A673 (cell line): Measurements from ENCODE around the gene RBFOX1. TPM values are rescaled to one million over a fixed set of nuclear protein-coding genes. Genes with fewer than 3 reads are reported as not detected.

ENCODE experiments used
- BruUV-seq: library from RNA; stranded (reverse); fragments of 400-500 nt; replicated peaks from 2 replicates; lab custom pipeline; 2021; lab: Mats Ljungman, UMichigan
- CTCF ChIA-PET: fragments of 300-600 bp; sonication (Branson Sonifier 250); formaldehyde crosslinking; loops from one replicate; lab custom pipeline; 2022; ENCODE audit warnings: antibody characterized with exemption; lab: Charles Lee
- POLR2A ChIA-PET: fragments of 300-600 bp; sonication (Branson Sonifier 250); formaldehyde crosslinking; loops from one replicate; lab custom pipeline; 2022; ENCODE audit warnings: antibody characterized with exemption; ENCODE audit not compliant: low non-redundant PET; lab: Charles Lee
- DNase-seq: peaks from one replicate; pipeline ENCODE4 v3.0.0-alpha.2; 2015; ENCODE audit warnings: low spot score
- H3K27ac ChIP-seq: fragments of 200-600 bp; sonication (generic); 2 replicates; pipeline ENCODE4 v1.5.1; 2016; ENCODE audit warnings: mixed run types, low read depth, mild to moderate bottlenecking, mixed read lengths, antibody characterized with exemption, low read length; ENCODE audit not compliant: poor library complexity, severe bottlenecking
- H3K27me3 ChIP-seq: fragments of 200-600 bp; sonication (generic); replicated peaks from 2 replicates; pipeline ENCODE4 v1.6.1; 2017; ENCODE audit warnings: mixed run types, low read depth, mild to moderate bottlenecking, mixed read lengths, antibody characterized with exemption, low read length; ENCODE audit not compliant: insufficient read depth, poor library complexity
- H3K36me3 ChIP-seq: fragments of 200-600 bp; sonication (generic); 2 replicates; pipeline ENCODE4 v1.6.1; 2016; ENCODE audit warnings: mixed run types, mild to moderate bottlenecking, mixed read lengths, antibody characterized with exemption, low read length; ENCODE audit not compliant: insufficient read depth, poor library complexity, severe bottlenecking
- H3K4me1 ChIP-seq: fragments of 200-600 bp; sonication (generic); 2 replicates; pipeline ENCODE4 v1.6.1; 2017; ENCODE audit warnings: mixed run types, mild to moderate bottlenecking, mixed read lengths, antibody characterized with exemption, low read length; ENCODE audit not compliant: insufficient read depth, poor library complexity, severe bottlenecking
- H3K4me3 ChIP-seq: fragments of 200-600 bp; sonication (generic); 2 replicates; pipeline ENCODE4 v1.5.1; 2016; ENCODE audit warnings: low read depth, mixed run types, mild to moderate bottlenecking, mixed read lengths, low read length; ENCODE audit not compliant: poor library complexity, severe bottlenecking
- H3K9me3 ChIP-seq: fragments of 200-600 bp; sonication (generic); 2 replicates; pipeline ENCODE4 v1.6.1; 2016; ENCODE audit warnings: mixed run types, low read depth, mild to moderate bottlenecking, mixed read lengths, antibody characterized with exemption, low read length; ENCODE audit not compliant: poor library complexity, severe bottlenecking
- EZH2 ChIP-seq: fragments of 200-600 bp; sonication (generic); IDR thresholded peaks from 2 replicates; pipeline ENCODE4 v1.6.1; 2017; ENCODE audit warnings: borderline replicate concordance, low read depth, mild to moderate bottlenecking, mixed read lengths, antibody characterized with exemption, low read length; ENCODE audit not compliant: poor library complexity, severe bottlenecking
- intact Hi-C: fragments of 100-400 bp; cut with micrococcal nuclease; formaldehyde crosslinking; loops from one replicate; pipeline ENCODE4 v1.10.0; 2022; ENCODE audit not compliant: unreplicated experiment
- total RNA-seq: library from RNA; stranded (reverse); gene quantifications from 2 replicates; pipeline ENCODE4 v1.2.3, GENCODE V29; 2021
- TF ChIP-seq, protein P1 (sequence below): fragments of 300-800, 200-600 bp; sonication (generic); conservative IDR thresholded peaks from 2 replicates; pipeline ENCODE4 v1.5.1; 2017; ENCODE audit warnings: low read depth, mild to moderate bottlenecking, antibody characterized with exemption, low read length, moderate library complexity, mixed read lengths

Gene RBFOX1
- total RNA-seq, 1 experiment from 2014 or later: 1.8 TPM

DNA sequence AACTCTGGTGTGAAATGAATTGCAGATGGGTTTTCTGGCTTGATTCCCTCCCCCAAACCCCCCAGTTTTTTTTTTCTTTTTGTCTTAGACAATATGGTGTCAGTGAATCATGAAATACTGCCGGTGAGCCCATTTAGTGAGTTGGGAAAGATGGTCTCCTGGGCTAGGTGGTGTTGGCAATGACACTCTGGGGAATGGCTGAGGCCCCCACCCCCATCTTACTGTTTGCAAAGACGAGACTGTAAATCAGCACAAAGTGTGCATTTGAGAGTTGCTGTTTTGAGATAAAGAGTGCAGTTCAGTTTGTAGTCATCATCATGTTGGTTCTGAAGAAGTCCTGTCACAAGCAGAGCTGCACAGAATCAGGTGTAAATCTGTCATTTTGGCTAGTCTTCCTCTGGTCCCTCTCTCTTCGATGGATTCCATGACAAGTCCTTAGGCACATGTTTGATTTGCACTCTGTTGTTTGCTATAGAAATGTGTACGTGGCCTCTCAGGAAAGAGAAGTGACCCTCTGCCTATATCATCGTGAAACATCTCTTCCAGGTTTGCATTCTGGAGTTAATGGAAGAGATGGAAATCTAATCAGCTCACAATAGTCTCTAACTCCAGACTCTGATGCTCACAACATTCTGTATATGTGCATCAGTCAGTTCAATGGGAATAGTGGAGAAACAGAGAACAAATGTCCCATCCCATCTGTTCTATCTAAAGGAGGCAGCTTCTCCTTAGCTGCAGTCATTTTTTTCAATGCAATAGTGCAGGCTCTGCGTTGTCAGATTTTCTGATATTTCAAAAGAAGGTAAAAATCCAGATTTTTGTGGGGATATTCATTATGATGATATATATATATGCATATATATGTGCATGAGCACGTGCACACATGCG lies 34.6 kb downstream of the RBFOX1 start:
- no TSS peak for BruUV-seq
- intact Hi-C loops: no loop called here
- Histone ChIP-seq H3K27ac (no peak overlapping the region), H3K9me3 (no peaks in the 10 kb centered on the region), H3K27me3 (no peaks in the 10 kb centered on the region), H3K4me3 (no peak overlapping the region), H3K4me1 (no peaks in the 10 kb centered on the region), H3K36me3 (no peaks in the 10 kb centered on the region)
- no peak for TF ChIP-seq EZH2
- TF ChIP-seq, protein P1, sequence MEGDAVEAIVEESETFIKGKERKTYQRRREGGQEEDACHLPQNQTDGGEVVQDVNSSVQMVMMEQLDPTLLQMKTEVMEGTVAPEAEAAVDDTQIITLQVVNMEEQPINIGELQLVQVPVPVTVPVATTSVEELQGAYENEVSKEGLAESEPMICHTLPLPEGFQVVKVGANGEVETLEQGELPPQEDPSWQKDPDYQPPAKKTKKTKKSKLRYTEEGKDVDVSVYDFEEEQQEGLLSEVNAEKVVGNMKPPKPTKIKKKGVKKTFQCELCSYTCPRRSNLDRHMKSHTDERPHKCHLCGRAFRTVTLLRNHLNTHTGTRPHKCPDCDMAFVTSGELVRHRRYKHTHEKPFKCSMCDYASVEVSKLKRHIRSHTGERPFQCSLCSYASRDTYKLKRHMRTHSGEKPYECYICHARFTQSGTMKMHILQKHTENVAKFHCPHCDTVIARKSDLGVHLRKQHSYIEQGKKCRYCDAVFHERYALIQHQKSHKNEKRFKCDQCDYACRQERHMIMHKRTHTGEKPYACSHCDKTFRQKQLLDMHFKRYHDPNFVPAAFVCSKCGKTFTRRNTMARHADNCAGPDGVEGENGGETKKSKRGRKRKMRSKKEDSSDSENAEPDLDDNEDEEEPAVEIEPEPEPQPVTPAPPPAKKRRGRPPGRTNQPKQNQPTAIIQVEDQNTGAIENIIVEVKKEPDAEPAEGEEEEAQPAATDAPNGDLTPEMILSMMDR: no peak
- DNase-seq: no peak
- ChIA-PET POLR2A (no interaction called here), CTCF (no interaction called here)

DNA sequence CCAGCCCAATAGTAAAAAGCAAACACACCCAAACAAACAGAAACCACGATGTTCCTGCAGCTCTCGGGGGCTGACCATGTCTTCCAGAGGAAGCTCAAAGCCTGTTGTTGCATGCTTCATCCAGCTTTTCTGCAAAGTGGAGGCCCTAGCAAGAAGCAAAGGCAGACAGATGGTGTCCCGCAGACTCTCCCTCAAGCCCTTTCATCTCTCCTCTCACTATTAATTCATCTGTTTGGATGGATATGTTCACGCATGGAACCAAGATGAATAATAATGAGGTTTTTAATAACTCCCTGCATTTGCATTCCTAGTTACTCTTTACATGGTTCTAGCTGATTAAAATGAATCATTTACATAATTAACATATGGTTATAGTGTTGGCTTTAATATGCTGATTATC lies 36.6 kb downstream of the RBFOX1 start:
- TF ChIP-seq, protein P1: no peak
- no peak for TF ChIP-seq EZH2
- intact Hi-C loops: no loop called here
- H3K27me3 ChIP-seq: no peaks in the 10 kb centered on the region
- no peak overlapping the region for H3K27ac ChIP-seq
- H3K4me3 ChIP-seq: no peak overlapping the region
- H3K4me1 ChIP-seq: no peaks in the 10 kb centered on the region
- ChIA-PET CTCF (no interaction called here), POLR2A (no interaction called here)
- DNase-seq: no peak
- H3K36me3 ChIP-seq: no peaks in the 10 kb centered on the region
- H3K9me3 ChIP-seq: no peaks in the 10 kb centered on the region
- BruUV-seq: no TSS peak

DNA sequence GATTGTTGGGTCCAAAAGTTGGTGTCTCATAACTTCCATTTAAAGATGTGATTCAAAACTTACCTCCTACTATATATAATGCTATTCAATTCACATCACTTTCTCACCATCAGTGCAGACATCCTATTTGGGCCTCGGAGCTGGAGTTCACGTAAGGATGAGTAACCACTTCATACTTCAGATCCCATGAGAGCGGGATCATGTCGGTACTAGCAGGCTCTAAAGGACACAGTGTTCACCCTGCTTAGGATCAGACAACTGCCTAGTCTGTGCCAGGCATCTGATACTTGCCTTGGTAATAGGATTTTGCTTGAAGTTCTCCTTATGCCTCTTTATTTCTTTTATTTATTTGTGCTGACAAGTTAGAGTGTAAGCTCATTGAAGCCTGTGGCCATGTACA lies 39.5 kb downstream of the RBFOX1 start:
- CTCF ChIA-PET: no interaction called here
- intact Hi-C loops: no loop called here
- Histone ChIP-seq H3K4me3 (no peak overlapping the region), H3K36me3 (no peaks in the 10 kb centered on the region), H3K4me1 (no peaks in the 10 kb centered on the region), H3K27ac (no peak overlapping the region), H3K27me3 (no peaks in the 10 kb centered on the region), H3K9me3 (no peaks in the 10 kb centered on the region)
- no TSS peak for BruUV-seq
- TF ChIP-seq, protein P1: no peak
- no peak for TF ChIP-seq EZH2
- no peak for DNase-seq
- POLR2A ChIA-PET: no interaction called here
